NCI-H524 (cell line): Measurements from ENCODE around the gene SLC29A1.
A peak's percentile ranks its signal among the peaks of the same experiment; 100 is the strongest.
"Not testable (repeated sequence)": the region's sequence is repeated elsewhere in the genome, so short reads cannot be mapped to it uniquely, and the experiment has no call there.

Experiments used
- DNase-seq, 2 experiments: peaks; one replicate each; lab custom pipeline; 2025; lab: John Stamatoyannopoulos, UW

Gene SLC29A1

GRCh38 chr6:44222486-44223318 lies 693 bp upstream of the SLC29A1 start:
- no peak for DNase-seq

GRCh38 chr6:44224029-44224964 lies 902 bp downstream of the SLC29A1 start:
- peak in 1 of 2 experiments; percentile 60 for DNase-seq

GRCh38 chr6:44224965-44225305 lies 1.5 kb downstream of the SLC29A1 start:
- DNase-seq = no peak

- no peak for DNase-seq
Observed at GRCh38 chr6:44225579-44226325, 2.4 kb downstream of the SLC29A1 start.

DNA sequence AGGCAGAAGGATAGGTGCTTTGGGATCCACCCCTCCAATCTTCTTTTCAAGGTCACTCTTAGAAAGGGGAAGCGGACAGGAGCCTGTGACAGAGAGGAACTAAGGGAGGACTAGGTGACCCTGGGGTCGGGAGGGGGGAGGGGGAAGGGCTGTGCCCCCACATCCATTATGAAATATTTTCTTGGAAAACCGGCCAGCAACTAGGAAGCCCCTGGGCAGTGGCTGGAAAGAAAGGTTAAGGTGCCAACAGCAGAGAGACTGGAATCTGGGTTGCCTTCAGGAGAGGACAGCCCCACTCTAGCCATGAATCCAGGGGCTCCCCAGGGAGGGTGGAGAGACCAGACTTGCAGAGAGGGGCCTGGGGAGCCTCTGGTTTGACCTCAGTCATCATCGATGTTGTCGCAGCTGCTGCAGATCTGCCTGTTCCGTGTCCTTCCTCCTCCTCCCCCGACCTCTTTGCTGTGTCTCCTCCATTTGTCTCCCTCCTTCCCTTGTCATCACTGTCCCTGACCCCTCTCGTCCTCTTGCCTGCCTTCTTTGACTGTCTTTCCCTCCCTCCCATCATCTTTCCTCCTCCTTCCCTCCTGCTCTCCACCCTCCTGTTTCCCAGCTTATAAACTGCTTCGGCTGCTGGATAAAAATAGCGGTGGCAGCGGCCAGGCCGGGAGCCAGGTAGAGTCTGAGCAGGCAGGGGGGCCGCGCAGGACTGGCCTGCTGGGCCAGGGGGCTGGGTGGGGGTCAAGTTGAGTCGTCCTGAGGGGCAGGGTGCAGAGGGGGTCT lies 3.2 kb downstream of the SLC29A1 start:
- no peak for DNase-seq

- no peak for DNase-seq
Observed at GRCh38 chr6:44227148-44227793, 3.9 kb downstream of the SLC29A1 start.

DNA sequence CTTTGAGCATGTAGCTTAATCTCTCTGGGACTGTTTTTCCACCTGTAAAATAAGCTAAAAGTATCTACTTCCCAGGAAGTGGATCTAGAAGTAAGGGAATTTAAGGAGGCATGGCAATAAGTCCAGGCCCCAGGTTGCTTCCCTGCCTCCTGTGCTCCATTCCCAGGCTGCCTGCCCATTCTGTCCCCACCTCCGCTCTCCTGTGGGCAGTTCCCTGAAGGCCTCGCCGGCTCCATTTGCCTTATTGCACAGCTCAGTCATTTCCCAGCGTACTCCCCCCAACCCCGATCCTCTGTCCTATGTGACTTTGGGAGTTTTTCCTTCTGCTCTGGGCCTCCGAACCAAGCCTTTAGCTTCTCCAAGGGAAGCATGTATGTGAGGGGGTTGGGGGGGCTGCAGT lies 4.6 kb downstream of the SLC29A1 start:
- DNase-seq = no peak

GRCh38 chr6:44228433-44228832 lies 5.0 kb downstream of the SLC29A1 start:
- DNase-seq = no peak

DNA sequence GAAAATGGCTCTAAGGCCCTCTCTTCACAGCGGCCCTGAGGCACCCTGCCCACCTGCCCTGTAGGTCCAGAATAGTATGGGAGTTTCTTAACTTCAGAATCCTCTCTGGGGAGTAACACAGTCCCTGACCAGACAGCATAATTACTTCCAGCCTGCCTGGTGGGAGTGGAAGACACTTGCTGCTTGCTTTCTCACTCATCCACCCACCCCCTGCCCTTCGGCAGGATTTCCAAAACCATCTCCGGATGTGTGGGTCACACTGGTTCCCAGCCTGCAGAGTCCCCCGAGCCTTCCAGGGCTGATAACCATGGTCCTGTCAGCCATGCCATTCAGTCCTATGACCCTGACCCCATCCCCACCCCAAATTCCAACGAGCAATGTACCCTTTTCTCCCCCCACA lies 5.4 kb downstream of the SLC29A1 start:
- DNase-seq = no peak

DNA sequence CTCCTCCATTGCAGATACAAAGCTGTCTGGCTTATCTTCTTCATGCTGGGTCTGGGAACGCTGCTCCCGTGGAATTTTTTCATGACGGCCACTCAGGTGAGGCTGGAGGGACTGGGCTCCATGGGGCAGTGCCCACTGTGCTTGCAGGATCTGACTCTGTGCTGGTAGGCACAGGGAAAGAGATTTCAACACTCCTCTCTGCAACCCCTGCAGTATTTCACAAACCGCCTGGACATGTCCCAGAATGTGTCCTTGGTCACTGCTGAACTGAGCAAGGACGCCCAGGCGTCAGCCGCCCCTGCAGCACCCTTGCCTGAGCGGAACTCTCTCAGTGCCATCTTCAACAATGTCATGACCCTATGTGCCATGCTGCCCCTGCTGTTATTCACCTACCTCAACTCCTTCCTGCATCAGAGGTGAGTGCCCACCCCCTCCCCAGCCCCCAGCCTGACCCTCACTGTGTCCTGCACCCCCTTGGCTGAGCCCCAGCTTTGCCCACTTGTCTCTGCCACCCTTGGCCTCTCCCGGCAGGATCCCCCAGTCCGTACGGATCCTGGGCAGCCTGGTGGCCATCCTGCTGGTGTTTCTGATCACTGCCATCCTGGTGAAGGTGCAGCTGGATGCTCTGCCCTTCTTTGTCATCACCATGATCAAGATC lies 6.1 kb downstream of the SLC29A1 start:
- no peak for DNase-seq

- no peak for DNase-seq
Observed at GRCh38 chr6:44230034-44230675, 6.8 kb downstream of the SLC29A1 start.

GRCh38 chr6:44231426-44231825 lies 8.0 kb downstream of the SLC29A1 start:
- DNase-seq = not testable (repeated sequence)

GRCh38 chr6:44232676-44233566 lies 9.5 kb downstream of the SLC29A1 start:
- no peak for DNase-seq

GRCh38 chr6:44233567-44234100 lies 10.2 kb downstream of the SLC29A1 start:
- no peak for DNase-seq

- peak in 1 of 2 experiments; percentile 48 for DNase-seq
Observed at GRCh38 chr6:44234101-44235025, 11.0 kb downstream of the SLC29A1 start.

- no peak for DNase-seq
Observed at GRCh38 chr6:44235269-44235668, 11.9 kb downstream of the SLC29A1 start.

DNA sequence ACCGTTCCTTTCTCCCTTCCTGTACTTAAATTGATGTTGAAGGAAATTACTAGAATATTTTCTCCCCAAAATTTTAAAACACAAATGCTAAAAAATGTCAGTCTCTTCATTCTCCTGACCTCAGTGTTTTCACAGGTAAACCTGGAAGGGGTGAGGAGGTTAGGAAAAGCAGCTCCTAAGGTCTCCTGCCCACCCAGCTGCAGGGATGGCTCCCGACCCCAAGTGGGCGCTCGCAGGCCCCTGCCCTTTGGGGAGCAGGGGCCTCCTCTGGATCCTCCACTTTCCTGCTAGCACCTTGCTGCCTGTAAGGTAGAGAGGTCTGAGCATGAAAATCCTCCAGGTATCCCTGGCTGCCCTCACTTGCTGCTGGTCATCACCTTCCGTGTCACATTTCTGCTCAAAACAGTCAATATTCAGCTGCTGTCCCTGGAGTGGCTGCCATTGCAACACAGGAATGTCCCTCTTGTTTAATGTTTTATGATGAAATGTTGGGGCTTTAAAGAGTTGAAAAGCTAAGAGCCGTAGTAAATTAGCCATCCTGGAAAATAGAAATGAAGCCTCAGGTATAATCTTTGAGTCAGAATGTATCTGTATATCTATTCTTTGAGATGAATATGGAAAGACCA lies 12.6 kb downstream of the SLC29A1 start:
- DNase-seq = no peak
